Large intestine (tissue), 12 donors: ENCODE results near the gene SLC4A11. TPM values are rescaled to one million over a fixed set of nuclear protein-coding genes. Genes with fewer than 3 reads are reported as not detected.

Experiments
- DNase-seq, 2 donors: peaks; one replicate each; pipeline versions ENCODE4 v3.0.0 to v3.0.0-alpha.2; 2013
- H3K27ac ChIP-seq: one replicate; pipeline ENCODE4 v1.5.1; 2013; ENCODE audit warnings: low read length
- H3K27me3 ChIP-seq: 2 replicates; pipeline ENCODE4 v1.6.1; 2013; ENCODE audit warnings: low read length; ENCODE audit not compliant: control insufficient read depth, insufficient read depth
- H3K36me3 ChIP-seq: 2 replicates; pipeline ENCODE4 v1.6.1; 2013; ENCODE audit warnings: low read length; ENCODE audit not compliant: control insufficient read depth, insufficient read depth
- H3K4me1 ChIP-seq: one replicate; pipeline ENCODE4 v1.6.1; 2013; ENCODE audit warnings: low read length; ENCODE audit not compliant: control insufficient read depth, insufficient read depth
- H3K4me3 ChIP-seq: one replicate; pipeline ENCODE4 v1.5.1; 2013; ENCODE audit warnings: low read length
- H3K9me3 ChIP-seq: one replicate; pipeline ENCODE4 v1.6.1; 2013; ENCODE audit warnings: mild to moderate bottlenecking, low read depth, low read length, moderate library complexity; ENCODE audit not compliant: control insufficient read depth
- WGBS: methylation state at CpG from one replicate; pipeline ENCODE4 v1.1.5; 2013; ENCODE audit warnings: low lambda C conversion rate; ENCODE audit not compliant: insufficient coverage; 5-methylcytosine and 5-hydroxymethylcytosine counted together
- long read RNA-seq, 11 donors: transcript quantifications; one replicate each; lab custom pipeline, GENCODE V29; 2026
- polyA plus RNA-seq: library from polyadenylated mRNA; unstranded; fragments of 120-200 nt; gene quantifications from one replicate; pipeline ENCODE4 v1.2.1, GENCODE V29; 2013

Gene SLC4A11
- 0.36 TPM for polyA plus RNA-seq
- long read RNA-seq, donor 1 = 0 reads
- long read RNA-seq, donor 2 = 0 reads
- long read RNA-seq, donor 3 = 0 reads
- long read RNA-seq, donor 4 = 0 reads
- long read RNA-seq, donor 5 = 0 reads
- long read RNA-seq, donor 6 = 0 reads
- long read RNA-seq, donor 7 = 0 reads
- long read RNA-seq, donor 8 = 0 reads
- long read RNA-seq, donor 9 = 0 reads
- long read RNA-seq, donor 10 = 0 reads
- long read RNA-seq, donor 11 = 0 reads

- Histone ChIP-seq H3K27me3 (peaks cover 91% of the 10 kb centered on the region), H3K9me3 (peaks cover 16% of the 10 kb centered on the region), H3K27ac (no peak within 1 kb of the TSS), H3K4me3 (peak within 1 kb of the TSS; percentile 37), H3K4me1 (peaks cover 11% of the 10 kb centered on the region), H3K36me3 (no peaks in the 10 kb centered on the region)
- DNase-seq = peak in 1 of 2 donors; percentile 39
- no CpG with 5 or more reads among the region's 107 CpGs for WGBS
Measured at GRCh38 chr20:3239026-3239866, at the start of gene SLC4A11. SLC4A11 (minus strand) TSS chr20:3239190; CDS start chr20:3239137, 53 bp downstream.

- no CpG with 5 or more reads among the region's 7 CpGs for WGBS
- no peak for DNase-seq
- no peak overlapping the region for H3K27ac ChIP-seq
- H3K4me1 ChIP-seq = no peaks in the 10 kb centered on the region
- H3K27me3 ChIP-seq = no peaks in the 10 kb centered on the region
- peaks cover 64% of the 10 kb centered on the region for H3K36me3 ChIP-seq
- no peak overlapping the region for H3K4me3 ChIP-seq
- H3K9me3 ChIP-seq = no peaks in the 10 kb centered on the region
Measured at GRCh38 chr20:3283222-3283820, 44.3 kb upstream of the SLC4A11 start.

- no peaks in the 10 kb centered on the region for H3K4me1 ChIP-seq
- no CpG with 5 or more reads among the region's 6 CpGs for WGBS
- DNase-seq = no peak
- H3K36me3 ChIP-seq = peaks cover 66% of the 10 kb centered on the region
- H3K27me3 ChIP-seq = no peaks in the 10 kb centered on the region
- H3K9me3 ChIP-seq = no peaks in the 10 kb centered on the region
- no peak overlapping the region for H3K4me3 ChIP-seq
- H3K27ac ChIP-seq = no peak overlapping the region
Measured at GRCh38 chr20:3282271-3283221, 43.6 kb upstream of the SLC4A11 start.

- H3K9me3 ChIP-seq = no peaks in the 10 kb centered on the region
- H3K27ac ChIP-seq = no peak overlapping the region
- no peaks in the 10 kb centered on the region for H3K4me1 ChIP-seq
- H3K36me3 ChIP-seq = peaks cover 65% of the 10 kb centered on the region
- no peak for DNase-seq
- H3K27me3 ChIP-seq = no peaks in the 10 kb centered on the region
- H3K4me3 ChIP-seq = no peak overlapping the region
Measured at GRCh38 chr20:3281437-3281836, 42.4 kb upstream of the SLC4A11 start.

GRCh38 chr20:3279761-3280160 lies 40.8 kb upstream of the SLC4A11 start:
- Histone ChIP-seq H3K4me3 (no peak overlapping the region), H3K27ac (no peak overlapping the region), H3K27me3 (no peaks in the 10 kb centered on the region), H3K4me1 (no peaks in the 10 kb centered on the region), H3K36me3 (peaks cover 73% of the 10 kb centered on the region), H3K9me3 (no peaks in the 10 kb centered on the region)
- DNase-seq = no peak
- no CpG with 5 or more reads among the region's 1 CpG for WGBS

GRCh38 chr20:3277686-3278465 lies 38.9 kb upstream of the SLC4A11 start:
- no peaks in the 10 kb centered on the region for H3K27me3 ChIP-seq
- H3K4me3 ChIP-seq = no peak overlapping the region
- DNase-seq = no peak
- no CpG with 5 or more reads among the region's 7 CpGs for WGBS
- H3K9me3 ChIP-seq = no peaks in the 10 kb centered on the region
- no peaks in the 10 kb centered on the region for H3K4me1 ChIP-seq
- H3K36me3 ChIP-seq = peaks cover 68% of the 10 kb centered on the region
- no peak overlapping the region for H3K27ac ChIP-seq

GRCh38 chr20:3276680-3277015 lies 37.7 kb upstream of the SLC4A11 start:
- no peaks in the 10 kb centered on the region for H3K9me3 ChIP-seq
- H3K27ac ChIP-seq = no peak overlapping the region
- DNase-seq = no peak
- WGBS = no CpG with 5 or more reads among the region's 1 CpG
- no peaks in the 10 kb centered on the region for H3K4me1 ChIP-seq
- no peak overlapping the region for H3K4me3 ChIP-seq
- peaks cover 58% of the 10 kb centered on the region for H3K36me3 ChIP-seq
- H3K27me3 ChIP-seq = no peaks in the 10 kb centered on the region

- WGBS = no CpG with 5 or more reads among the region's 2 CpGs
- H3K9me3 ChIP-seq = no peaks in the 10 kb centered on the region
- H3K27me3 ChIP-seq = no peaks in the 10 kb centered on the region
- H3K4me3 ChIP-seq = no peak overlapping the region
- no peaks in the 10 kb centered on the region for H3K4me1 ChIP-seq
- H3K27ac ChIP-seq = no peak overlapping the region
- no peak for DNase-seq
- peaks cover 53% of the 10 kb centered on the region for H3K36me3 ChIP-seq
Measured at GRCh38 chr20:3275966-3276679, 37.1 kb upstream of the SLC4A11 start.
